Skin epidermis (tissue), 12 donors: ENCODE measurements around the gene VEGFB.

Experiments
- H3K27ac ChIP-seq, 21 experiments: fragments of 200-600 bp; sonication (generic) in 11 of 21; one replicate each; pipeline ENCODE4 v1.5.0; 2020; ENCODE audit warnings: mild to moderate bottlenecking in 3 of 21, inconsistent platforms in 2 of 21, moderate library complexity in 2 of 21
- H3K4me3 ChIP-seq, 7 experiments: fragments of 200-600 bp; sonication (generic) in 2 of 7; one replicate each; pipeline ENCODE4 v1.5.0; 2020; ENCODE audit warnings: inconsistent platforms in 2 of 7, mild to moderate bottlenecking in 2 of 7, moderate library complexity in 1 of 7

VEGFB gene

DNA sequence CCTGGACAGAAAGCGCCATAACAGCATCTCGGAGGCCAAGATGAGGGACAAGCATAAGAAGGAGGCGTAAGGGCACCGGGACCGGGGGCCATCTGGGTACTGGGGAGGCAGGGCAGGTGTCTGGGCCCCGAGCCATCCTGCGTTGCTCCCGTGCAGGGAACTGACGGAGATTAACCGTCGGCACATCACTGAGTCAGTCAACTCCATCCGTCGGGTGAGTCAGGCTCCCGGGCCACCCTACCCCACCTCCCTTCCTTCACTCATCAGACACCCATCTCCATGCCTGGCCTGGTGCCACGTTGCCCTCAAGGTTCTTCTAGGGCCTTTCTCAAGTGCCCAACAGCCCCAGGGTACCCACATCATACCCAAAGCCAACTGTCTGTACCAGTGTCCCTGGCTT lies 32.0 kb downstream of the VEGFB start:
- no peak overlapping the region for H3K4me3 ChIP-seq
- H3K27ac ChIP-seq, result peak overlapping the region in 4 of 21 experiments; percentile 17 to 98 (median 89)

DNA sequence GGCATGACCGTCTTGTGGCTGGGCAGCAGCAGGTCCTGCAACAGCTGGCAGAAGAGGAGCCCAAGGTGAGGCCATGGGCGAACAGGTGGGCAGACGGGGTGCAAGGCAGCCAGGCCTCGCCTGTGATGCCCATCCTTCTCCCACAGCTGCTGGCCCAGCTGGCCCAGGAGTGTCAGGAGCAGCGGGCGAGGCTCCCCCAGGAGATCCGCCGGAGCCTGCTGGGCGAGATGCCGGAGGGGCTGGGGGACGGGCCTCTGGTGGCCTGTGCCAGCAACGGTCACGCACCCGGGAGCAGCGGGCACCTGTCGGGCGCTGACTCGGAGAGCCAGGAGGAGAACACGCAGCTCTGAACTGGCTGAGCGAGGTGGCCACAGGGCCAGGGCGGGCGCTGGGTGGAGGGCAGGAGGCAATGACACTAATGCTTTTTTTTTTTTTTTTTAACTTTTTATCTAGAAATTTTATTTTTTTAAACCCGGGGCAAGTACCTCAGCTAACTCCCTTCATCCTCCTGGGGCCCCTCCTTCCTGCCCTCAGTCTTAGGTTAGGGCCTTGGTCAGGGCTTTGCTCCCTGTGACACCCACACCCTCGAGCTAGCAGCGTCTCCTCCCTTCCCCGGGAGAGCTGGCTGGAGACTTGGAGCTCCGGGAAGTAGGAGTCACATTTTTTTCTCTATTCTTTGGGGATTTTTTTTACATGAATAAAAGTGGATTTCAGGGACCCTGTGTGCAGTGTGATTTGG lies 33.0 kb downstream of the VEGFB start:
- H3K27ac ChIP-seq, result peak overlapping the region in 19 of 21 experiments; percentile 37 to 100 (median 97)
- H3K4me3 ChIP-seq, result no peak overlapping the region

DNA sequence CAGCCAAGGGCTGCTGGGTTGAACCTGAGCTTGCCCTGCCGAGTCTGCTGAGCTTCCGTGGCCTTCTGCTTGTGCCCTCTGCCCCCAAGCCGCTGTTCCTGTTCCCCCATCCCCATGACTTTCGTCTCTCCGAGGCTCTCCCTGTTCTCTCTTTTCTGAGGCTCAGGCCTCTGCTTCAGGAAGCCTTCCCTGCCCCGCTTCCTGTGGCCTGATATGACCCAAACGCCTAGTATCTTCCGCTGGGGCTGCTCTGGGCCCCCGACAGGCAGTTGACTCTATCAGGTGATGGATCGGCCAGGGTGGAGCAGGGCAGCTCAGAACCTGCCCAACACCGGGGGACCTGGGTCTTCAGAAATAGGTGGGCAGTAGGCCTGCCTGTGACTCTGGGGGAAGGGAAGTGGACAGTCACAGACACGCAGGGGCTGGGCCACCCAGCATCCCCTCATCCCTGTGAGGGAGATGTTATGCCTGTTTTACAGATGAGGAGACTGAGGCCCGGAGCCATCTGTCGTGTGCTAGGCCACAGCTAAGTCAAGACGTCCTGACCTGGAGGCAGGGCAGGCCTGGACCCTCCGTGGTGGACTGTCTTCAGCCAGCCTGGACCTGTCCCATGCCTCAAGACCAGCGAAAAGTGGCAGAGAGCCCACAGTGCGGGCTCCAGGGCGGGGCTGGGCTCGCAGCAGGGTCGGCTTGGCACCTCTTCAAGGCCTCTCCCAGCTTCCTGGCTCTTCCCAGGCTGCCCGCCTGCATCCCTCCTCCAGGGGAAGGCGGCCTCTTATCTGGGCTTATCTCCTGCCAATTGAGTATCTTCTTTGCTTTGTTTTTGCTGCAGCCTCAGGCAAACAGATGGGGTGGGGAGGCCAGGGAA lies 33.9 kb downstream of the VEGFB start:
- Histone ChIP-seq H3K4me3 (peak overlapping the region; percentile 53 to 78 (median 71)), H3K27ac (peak overlapping the region; percentile 53 to 100 (median 96))

GRCh38 chr11:64268893-64269539 lies 34.6 kb downstream of the VEGFB start:
- H3K4me3 ChIP-seq, result peak overlapping the region; percentile 53 to 78 (median 71)
- peak overlapping the region; percentile 74 to 100 (median 96) for H3K27ac ChIP-seq

- H3K27ac ChIP-seq, result peak overlapping the region; percentile 74 to 100 (median 96)
- peak overlapping the region; percentile 53 to 78 (median 71) for H3K4me3 ChIP-seq
Measured at GRCh38 chr11:64269540-64270220, 35.3 kb downstream of the VEGFB start.

- peak overlapping the region in 3 of 21 experiments; percentile 14 to 33 (median 18) for H3K27ac ChIP-seq
Measured at GRCh38 chr11:64275031-64275800, 40.8 kb downstream of the VEGFB start.

GRCh38 chr11:64275841-64276240 lies 41.5 kb downstream of the VEGFB start:
- no peak overlapping the region for H3K4me3 ChIP-seq
- peak overlapping the region in 3 of 21 experiments; percentile 1 to 26 (median 14) for H3K27ac ChIP-seq

More at GRCh38 chr11:64275031-64275800, 40.8 kb downstream of the VEGFB start:
- no peak overlapping the region for H3K4me3 ChIP-seq

DNA sequence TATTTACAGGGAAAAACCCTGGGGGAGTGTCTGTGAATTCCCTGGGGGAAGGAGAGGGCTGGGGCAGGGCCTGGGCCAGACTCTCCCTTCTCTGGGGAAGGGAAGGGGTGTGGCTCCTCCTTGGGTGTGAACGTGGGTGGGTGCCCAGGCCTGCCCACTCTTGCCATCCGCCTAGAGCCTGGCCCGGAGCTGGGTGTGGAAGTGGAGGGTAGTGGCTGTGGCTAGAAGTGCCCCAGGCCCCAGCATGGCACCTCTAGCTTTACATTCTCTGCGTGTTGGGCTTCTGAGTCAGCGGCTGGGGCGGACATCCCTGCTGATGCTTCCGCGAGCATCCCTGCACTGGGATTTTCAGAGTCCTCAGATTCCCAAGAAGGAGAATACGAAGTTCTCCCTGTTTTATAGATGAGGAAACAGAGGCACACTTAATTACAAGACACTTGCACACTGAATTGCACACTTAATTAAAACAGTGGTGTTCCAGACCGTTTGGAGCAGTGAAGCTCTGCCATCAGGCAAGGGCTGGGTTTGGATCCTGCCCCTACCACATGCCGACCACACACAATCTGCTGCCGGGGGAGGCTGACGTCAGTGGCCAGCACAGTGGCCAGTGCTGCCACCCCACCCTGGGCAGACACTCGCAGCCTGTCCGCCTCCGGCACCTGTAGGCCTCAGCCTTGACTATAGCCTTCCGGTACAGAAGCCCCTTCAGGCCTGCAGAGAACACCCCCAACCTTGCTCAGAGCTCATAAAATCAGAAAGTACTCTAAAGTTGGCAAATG lies 42.5 kb downstream of the VEGFB start:
- H3K27ac ChIP-seq, result peak overlapping the region in 13 of 21 experiments; percentile 6 to 65 (median 39)

DNA sequence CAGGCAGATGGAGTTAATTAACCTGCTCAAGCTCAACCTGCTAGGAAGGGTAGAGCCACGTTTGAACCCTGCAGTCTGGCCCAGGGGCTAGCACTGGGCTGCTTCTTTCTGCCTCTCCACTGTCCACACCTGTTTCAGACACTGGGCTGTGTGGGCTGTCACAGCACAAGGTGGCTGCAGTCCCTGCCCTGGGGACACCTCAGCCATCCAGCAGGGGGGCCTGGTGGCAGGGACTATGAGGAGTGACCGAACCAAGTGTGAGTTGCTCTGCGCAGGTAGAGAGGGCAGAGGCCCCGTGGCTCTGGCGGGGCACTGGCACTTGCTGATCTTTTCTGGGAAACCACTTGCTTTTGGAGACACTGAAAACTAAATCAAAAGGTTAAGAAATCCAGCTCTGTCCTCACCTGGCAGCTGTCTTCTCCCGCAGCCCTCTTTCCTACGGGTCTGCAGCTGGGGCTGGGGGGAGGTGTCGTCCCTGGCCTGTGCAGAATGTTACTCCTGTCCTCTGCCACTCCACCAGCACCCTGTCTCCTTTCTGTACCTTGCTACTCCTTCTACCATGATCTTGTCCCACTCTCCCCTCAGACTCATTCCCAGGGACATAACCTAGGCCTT lies 44.3 kb downstream of the VEGFB start:
- Histone ChIP-seq H3K27ac (no peak overlapping the region), H3K4me3 (no peak overlapping the region)

More for the DNA sequence above, 42.5 kb downstream of the VEGFB start:
- H3K4me3 ChIP-seq, result no peak overlapping the region

GRCh38 chr11:64281957-64282770 lies 47.8 kb downstream of the VEGFB start:
- no peak overlapping the region for H3K4me3 ChIP-seq
- peak overlapping the region in 1 of 21 experiments; percentile 8 for H3K27ac ChIP-seq

DNA sequence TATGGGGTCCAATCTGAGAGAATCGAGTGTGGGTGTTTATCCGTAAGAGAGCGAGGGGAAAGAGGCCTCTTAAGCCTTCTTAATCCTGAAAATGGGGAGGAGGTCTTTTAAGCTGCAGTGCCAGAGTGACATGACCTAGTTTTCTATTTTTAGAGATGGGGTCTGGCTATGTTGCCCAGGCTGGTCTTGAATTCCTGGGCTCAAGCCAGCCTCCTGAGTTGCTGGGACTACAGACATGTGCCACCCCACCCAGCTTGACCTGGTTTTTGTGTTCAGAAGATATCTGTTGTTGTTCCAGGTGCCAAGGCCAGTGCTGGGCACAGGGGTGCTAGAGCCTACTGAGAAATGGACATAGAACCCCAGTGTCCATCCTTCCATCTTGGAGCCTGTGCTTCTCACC lies 48.7 kb downstream of the VEGFB start:
- peak overlapping the region in 8 of 21 experiments; percentile 16 to 97 (median 60) for H3K27ac ChIP-seq
- no peak overlapping the region for H3K4me3 ChIP-seq

DNA sequence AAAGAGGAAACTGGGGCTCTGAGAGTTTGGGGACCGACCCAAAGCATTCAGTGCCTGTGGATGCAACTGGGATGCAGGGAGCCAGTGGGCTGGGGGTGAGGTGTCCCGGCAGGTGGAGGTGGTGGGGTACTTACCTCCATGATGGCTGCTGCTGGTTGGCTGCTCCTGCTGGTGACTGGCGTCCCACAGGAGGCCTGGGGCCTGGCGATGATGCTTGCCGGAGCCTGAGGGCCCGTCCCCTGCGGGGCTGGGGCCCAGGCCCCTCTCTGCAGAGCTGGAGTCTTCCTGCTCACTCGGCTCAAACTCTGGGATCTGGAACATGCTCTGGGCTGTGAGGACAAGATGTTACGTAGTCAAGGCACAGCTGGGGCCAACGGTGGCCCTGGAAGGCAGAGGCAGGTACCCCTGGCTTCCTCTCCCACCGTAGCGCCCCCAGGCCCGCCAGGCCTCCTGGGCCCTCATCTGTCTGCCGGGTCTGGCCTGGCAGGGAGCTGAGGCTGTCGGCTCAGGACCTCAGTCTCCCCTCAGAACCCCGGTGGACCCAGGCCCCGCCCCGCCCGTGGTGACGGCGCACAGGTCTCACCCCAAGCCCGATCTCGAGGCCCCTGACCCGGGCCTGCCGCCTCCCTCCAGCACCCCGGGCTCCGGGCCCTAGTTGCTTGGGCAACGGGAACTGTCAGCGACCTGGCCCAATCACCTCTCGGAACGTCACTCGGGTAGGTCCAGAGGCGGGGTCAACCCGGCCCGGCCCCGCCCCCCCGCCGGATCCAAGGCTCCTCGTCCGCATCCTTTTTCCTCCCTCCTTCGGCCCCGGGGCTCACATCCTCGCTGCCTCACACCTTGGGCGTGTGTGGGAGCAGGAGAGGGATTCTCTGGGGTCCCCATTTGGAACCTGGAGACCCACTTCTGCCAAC lies 49.9 kb downstream of the VEGFB start, which contains the start of gene BAD:
Gene BAD, minus strand, starts transcription at position 618 of the 914 bp plus-strand sequence. Its CDS starts 297 bp downstream, at position 321.
- Histone ChIP-seq H3K27ac (peak within 1 kb of the TSS; percentile 62 to 97 (median 96)), H3K4me3 (peak within 1 kb of the TSS; percentile 55 to 93 (median 66))

DNA sequence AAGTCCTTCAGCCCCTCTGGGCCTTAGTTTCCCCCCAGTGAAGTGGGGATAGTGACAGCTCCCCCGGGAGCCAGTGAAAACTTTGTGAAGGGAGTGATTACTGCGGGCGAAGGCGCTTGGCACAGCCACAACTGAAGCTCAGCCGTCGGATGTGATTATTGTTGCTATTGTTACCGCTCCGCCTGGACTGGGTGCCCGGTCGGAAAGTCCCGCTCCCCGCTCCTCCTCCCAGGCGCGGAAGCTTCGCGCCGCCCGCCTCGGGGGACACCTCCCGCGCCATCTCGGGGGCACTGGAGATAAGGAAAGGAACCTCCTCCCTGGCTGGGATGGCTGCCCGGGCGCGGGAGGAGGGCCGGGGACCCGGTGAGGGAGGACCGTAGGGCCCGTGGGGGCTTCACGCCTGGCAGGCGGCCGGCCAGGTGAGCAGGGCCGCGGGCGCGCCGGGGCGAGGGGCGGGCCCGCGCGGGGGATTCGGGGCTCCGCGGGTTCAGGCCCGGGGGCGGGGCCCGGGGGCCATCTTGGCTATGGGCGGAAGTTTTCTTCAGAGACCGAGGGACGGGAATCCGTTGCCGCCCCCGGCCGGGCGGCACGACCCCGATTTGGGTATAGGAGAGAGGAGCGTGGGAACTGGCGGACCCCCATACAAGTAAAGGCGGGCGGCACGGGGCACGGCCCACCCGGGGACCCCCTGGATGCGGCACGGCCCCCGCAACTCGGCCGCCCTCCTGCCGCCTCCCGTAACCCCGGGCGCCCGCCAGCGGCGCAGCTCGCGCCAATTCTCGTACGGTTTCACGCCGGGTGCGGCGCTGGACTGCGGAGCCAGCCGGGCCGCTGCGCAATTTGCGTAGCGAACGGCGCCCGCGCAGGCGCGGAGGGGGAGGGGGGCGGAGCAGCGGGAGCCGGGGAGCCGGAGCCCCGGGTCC lies 50.8 kb downstream of the VEGFB start, which contains the start of gene GPR137:
Gene GPR137, plus strand, starts transcription at position 887 of the 923 bp plus-strand sequence. CDS start 677 bp downstream, outside the sequence.
- peak within 1 kb of the TSS; percentile 43 to 97 (median 96) for H3K27ac ChIP-seq
- H3K4me3 ChIP-seq, result peak within 1 kb of the TSS; percentile 55 to 93 (median 66)
